ENCODE results near the gene DYSF.

DYSF gene

DNA sequence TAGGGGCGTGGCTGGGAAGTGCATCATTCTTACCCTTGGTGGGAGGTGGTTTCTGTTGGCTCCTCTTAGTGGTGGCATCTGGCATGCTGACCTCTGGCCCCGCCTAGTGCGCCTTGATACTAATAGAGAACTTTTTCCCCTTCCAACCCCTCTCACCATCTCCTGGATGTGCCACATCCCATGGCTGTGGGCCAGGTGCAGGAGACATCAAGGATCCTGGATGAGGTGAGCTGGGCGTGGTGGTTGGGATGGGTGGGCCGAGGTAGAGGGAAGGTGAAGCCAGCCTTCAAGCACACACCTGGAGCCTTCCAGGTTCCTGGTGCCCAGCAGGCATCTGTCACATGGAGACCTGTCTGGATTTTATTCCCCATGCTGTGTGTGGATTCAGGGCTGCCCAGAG lies 149.2 kb downstream of the DYSF start:
- DNase-seq (ENCODE audit: low read depth), result no peak

DNA sequence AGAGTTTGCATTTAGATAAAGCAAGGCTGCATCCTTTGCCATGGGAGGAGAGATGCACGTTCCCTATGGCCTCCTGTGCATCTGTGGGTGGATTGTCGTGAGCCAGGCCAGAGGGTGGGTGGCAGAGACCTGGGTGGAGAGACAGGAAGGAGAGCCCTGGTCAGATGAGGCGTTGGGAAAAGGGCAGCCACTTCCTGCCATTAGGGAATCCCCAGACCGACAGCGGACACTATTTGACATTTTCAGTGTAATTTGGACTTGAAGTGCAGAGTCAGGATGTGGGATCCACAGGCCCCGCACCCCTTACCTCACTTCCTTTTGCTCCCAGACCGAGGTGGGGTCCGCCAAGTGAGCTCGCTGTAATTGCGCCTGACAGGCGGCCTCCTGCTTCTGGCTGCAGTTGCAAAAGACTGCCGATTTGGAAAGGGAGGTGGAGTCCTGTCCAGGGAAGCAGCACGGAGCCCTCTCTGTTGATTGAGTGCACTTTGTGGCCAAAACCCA lies 150.0 kb downstream of the DYSF start:
- no peak for DNase-seq (ENCODE audit: low read depth)

DNA sequence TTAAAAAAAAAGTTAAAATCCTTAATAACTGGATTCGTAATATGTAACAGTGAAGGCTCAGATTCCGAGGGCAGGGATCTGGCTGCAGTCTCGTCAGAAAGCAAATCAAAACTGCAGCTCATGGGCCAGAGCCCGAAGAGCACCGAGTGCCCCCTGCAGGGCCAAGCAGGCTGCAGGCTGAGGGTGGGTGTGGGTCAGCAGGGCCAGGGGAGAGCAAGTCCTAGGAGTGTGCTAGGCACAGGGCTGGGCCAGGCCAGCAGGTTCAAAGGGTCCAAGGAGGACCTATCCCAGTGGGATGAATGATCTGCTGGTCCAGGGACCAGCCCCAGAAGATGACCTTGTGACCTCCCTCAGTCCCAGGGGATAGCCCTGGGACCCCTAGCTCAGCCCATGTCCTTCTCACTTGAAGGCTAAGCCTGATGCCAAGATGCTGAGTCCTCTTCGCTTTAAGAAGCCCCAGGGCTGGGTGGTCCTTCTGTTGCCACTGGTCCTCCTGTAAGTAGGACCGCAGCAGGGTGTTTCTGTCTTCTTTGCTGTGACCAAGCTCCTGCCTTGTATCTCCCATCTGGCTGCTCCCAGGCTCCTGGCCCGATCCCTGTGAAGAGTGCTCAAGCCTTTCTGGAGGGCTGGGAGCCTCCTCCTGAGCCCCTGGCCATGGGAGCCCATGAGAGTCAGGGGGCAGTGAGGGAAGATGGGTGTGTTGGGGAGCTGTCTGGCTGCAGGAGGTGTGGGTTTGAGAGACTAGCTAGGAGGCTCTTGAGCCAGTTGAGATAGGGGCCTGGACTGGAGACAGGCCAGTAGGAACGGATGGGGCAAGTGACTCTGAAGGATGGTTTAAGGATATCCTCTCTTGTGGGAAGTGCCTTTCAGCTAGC lies 150.7 kb downstream of the DYSF start:
- DNase-seq (ENCODE audit: low read depth), result no peak

DNA sequence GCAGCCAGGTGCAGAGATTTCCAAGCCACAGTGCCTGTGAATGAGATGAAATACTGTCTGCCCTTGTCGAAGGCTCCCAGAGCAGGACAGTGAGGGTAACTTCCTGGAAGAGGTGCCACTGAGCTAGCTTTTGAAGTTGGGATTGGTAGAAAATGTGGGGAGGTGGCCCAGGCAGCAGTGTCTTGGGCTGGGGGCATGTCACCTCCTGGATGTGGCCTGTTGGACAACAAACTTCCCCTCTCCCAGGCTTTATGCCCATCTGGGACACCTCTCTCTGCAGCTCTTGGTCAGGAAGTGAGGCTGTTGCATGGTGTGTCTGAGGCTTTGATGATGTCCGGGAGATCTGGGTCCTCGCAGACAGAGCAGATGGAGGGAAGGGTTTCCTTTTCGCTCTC lies 151.4 kb downstream of the DYSF start:
- no peak for DNase-seq (ENCODE audit: low read depth)

DNA sequence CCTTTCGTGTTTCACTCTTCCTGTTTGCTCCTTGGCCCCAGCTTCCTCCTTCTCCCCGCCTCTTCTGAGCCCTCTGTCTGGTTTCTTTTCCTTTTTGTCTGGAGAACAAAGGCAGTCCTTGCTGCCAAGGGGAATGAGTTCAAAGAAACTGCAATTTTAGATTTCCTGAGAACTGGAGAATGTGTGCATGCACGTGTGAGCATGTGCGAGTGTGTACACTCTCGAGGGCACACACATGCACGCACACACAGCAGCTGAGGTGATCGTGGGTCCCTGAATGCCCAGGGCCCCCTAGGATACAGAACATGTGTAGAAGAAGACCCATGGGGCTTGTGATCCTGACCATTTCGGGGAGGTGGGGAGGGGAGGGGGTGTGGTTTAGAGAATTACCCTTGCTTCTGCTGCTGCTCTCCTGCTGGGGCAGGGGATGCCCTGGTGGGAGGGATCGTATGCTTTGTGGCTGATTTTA lies 151.8 kb downstream of the DYSF start:
- DNase-seq (ENCODE audit: low read depth), result no peak

DNA sequence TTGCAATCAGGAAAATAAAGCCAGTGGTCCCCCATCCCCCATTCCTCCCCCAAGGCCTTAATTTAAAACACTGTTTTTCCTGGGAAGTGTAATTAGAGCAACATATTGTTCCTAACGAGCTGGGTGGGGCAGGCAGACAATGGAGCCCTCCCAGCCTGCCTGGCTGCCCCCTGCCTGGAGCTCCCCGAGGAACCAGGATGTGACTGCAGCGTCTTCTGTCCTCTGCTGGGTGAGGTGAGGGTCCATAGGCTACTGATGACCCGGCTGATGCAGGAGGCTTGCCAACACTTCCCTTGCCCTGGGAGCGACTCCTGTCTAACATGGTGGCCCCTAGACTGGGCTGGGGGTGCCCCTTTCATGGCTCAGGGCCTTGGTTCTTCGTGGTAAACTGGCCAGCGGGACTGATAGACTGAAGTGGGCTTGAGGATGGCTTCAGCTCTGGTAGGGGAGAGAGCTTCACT lies 152.4 kb downstream of the DYSF start:
- DNase-seq (ENCODE audit: low read depth), result no peak

DNA sequence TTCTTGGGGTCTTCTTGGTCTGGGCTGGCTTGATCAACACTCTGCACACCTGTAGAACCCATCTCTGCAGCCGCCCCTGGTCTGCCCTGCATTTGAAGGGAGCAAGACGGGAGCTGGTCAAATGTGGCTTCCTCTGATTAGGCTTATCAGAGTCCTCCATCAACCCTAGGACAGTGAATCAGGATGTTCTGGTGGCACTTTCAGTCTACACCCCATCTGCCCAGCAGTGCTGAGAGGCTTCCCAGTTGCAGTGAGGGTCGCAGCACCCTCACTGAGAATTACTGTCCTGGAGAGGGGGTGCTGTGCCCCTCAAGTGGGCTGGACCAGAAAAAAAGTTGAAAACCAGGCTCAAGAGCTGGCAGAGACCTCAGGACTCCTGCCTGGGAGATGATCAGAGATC lies 152.9 kb downstream of the DYSF start:
- DNase-seq (ENCODE audit: low read depth), result no peak

DNA sequence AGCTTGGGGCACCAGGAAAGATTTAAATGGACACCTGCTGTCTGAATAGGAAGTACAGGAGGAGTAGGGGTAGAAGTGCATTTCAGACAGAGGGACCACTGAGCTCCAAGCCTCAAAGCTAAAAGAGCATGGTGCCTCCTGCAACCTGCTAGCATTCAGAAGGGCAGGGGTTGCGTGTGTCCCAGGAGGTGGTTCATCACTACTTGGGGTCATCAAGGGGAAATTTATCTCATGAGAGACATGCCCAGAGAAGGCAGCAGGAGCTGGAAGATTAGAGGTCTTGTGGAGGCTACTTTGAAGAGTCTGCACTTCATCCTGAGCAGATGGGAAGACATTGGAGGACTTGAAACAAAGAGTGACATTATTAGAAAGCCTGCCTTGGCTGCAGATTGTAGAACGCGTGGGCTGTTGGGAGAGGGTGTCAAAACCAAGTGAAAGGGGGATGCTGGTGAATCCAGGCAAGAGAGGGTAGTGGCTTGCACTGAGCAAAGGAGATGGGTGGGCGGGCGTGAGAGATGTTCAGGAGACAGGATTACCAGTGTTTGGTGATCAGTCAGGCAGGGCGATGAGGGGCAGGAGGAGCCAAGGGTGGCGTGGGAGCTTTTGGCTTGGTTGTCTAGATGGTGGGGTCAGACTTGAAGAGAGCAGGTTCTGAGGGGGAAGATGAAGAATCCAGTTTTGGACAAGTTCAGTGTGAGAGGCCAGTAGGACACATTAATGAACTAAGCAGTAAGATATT lies 154.0 kb downstream of the DYSF start:
- DNase-seq (ENCODE audit: low read depth), result no peak

DNA sequence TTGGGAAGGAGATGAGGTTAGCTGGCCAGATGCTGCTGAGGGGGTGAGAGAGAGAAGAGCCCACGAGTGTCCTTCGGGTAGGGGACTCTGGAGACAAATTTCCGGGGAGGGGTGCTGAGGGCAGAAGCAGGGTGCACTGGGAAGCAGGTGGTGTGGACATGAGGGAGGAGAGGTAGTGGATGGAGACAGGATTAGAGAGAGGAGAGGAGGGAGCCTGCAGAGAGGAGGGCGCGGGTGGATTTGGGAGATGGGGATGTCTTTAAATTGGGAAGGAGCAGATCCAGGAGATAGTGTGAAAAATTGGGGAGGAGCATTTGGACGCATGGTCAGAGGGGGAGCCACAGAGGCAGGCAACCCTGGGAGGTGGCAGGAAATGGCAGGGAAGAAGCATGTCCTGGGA lies 154.7 kb downstream of the DYSF start:
- no peak for DNase-seq (ENCODE audit: low read depth)

DNA sequence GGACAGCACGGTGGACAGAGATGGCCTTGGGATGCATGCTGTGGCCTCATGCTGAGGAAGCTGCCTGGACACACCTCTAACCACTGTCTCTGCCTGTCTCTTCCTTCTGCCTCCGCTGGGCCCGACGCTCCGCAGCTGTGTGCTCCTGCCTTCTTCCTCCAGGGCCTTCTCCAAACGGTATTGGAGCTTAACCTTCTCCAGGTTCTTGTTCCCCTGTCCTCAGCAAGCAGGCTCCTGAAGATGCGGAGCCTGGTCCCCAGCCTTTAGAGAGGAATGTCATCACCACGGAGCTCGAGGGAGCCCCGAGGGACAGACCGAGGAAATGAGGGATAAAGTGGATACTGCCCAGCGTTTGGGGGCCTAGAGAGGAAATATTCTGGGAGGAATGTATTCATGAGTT lies 155.1 kb downstream of the DYSF start:
- DNase-seq (ENCODE audit: low read depth), result no peak

DNA sequence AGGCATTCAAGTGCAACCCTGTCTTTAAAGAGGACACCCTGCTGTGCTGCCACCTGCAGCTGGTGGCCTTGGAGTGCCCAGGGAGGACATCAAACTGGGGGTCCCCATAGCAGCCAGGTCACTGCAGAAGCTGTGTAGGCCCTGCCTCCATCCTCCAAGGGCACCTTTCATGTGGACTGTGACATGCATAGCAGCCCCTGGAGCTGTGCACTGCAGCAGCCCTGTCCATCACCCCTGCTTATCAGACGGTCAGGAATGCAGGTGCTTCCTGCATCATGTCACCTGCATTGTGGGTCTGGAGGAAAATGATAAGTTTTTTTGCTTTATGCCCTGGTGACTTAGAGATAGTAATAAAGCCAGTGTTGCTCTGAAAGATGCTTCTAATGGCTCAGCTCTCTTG lies 155.7 kb downstream of the DYSF start:
- no peak for DNase-seq (ENCODE audit: low read depth)

DNA sequence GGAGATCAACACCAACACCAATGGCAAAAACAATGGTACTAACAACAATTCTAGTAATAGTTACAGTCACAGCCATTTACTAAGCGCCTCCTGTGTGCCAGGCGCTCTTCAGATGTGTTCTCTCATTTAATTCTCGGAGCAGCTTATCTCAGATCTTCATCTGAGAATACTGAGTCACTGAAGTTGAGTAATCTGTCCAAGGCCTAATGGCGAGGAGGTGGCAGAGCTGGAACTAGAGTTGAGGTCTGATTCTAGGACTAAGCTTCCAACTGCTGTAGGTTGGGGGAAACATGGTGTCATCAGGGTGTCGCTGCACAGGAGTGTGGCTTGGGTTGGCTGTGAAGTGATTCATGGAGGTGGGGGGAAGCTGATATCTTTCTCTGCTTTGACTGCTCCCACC lies 156.1 kb downstream of the DYSF start:
- DNase-seq (ENCODE audit: low read depth), result no peak

DNA sequence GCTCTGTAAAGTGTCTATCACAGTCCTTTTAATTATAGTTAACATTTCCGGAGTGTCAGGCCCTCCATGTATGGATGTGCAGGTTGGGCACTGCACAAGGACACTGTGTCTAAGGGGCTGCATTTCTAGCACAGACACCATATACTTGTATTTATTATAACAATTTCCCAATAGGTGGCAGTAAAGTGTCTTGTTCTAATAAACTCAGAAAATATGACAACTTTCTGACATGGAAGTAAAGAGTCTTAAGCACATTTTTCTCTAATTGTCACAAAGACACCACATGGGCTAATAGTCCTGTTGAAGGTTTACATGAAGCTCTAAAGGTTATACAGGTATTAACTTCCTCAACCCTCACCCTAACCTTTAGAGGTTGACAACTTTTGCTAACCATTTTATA lies 156.6 kb downstream of the DYSF start:
- no peak for DNase-seq (ENCODE audit: low read depth)

DNA sequence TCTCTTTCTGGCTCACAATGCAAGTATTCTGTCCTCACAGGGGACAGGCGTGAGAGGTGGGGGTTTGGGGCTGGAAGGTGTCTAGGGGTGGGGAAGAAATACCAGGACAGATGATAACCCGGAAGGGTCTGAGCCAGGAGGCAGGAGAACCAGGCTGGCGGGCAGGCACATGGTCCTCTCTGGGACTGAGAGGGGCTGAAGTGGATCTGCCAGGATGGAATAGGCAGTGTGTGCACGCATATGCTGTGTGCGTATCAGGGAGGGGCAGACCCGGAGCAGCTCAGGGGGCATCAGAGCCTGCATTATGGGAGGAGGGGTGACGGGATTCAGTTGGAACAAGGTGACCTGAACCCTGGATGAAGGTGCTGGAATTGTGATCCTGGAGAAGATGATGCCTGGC lies 157.3 kb downstream of the DYSF start:
- DNase-seq (ENCODE audit: low read depth), result no peak

DNA sequence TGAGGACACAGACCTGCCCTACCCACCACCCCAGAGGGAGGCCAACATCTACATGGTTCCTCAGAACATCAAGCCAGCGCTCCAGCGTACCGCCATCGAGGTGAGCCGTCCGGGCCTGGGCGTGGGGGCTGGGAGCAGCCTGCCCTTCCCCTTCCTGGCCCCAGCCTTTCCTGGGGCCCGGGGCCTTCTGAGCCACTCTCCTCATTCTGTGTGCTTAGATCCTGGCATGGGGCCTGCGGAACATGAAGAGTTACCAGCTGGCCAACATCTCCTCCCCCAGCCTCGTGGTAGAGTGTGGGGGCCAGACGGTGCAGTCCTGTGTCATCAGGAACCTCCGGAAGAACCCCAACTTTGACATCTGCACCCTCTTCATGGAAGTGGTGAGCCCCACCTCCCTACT lies 157.9 kb downstream of the DYSF start:
- no peak for DNase-seq (ENCODE audit: low read depth)

DNA sequence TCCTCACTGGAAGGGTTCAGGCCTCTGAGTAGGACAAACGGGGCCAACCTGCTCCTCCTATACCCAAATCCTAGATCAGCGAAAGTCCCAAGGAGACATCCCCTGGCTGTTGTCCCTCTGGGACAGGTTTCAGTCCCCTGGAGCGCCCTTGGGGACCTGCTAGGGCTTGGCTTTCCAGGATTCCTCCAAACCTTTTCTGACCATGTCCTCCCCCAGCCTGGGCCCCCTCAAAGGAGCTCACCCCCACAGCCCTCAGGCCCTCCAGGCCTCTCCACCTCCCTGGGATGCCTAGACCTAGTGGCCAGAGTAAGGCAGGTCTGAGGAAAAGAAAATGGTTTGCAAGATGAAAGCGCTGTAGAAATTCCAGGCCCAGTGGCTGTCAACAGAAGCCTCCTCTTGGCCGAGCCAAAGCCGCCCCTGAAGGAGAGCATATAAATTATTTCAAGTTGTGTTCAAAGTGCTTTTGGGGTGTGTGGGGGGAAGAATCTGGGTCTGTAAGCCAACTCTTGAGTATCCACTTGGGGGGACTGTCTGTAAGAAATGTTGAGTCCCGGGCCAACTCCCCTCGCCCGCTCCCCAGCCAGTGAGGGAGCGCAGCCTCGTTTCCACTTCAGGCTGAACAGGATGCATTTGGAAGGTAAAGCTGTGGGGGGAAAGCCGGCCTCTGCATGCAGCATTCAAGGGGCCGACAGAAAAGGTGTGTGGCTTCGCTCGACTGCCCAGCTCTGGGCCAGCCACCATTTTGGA lies 158.6 kb downstream of the DYSF start:
- no peak for DNase-seq (ENCODE audit: low read depth)

DNA sequence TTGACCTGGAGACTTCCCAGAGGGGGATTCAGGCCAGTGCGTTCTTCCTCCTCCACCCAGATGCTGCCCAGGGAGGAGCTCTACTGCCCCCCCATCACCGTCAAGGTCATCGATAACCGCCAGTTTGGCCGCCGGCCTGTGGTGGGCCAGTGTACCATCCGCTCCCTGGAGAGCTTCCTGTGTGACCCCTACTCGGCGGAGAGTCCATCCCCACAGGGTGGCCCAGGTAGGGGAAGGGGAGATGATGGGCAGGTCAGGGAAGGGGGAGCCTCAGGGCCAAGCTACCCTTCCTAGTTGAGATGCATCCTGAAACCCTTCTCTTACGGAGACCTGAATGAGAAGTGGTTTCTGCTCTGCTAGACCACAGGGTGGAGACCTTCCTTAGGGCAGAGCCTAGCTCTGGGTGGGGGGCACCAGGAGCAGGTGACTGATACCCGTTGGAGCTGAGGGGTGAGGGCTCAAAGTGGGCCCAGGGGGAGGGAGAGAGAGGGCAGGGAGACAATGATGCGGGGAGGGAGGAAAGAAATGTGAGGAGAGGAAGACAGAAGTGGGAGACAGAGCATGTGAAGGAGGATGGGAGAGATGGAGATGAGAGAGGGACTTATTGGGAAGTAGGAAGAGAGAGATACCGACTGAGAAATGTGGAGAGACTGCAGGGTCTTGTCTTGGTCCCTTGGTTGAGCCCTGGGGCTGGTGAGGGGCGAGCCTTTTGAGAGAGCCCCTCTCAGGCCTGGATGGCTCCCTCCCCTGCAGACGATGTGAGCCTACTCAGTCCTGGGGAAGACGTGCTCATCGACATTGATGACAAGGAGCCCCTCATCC lies 159.4 kb downstream of the DYSF start:
- DNase-seq (ENCODE audit: low read depth), result no peak

DNA sequence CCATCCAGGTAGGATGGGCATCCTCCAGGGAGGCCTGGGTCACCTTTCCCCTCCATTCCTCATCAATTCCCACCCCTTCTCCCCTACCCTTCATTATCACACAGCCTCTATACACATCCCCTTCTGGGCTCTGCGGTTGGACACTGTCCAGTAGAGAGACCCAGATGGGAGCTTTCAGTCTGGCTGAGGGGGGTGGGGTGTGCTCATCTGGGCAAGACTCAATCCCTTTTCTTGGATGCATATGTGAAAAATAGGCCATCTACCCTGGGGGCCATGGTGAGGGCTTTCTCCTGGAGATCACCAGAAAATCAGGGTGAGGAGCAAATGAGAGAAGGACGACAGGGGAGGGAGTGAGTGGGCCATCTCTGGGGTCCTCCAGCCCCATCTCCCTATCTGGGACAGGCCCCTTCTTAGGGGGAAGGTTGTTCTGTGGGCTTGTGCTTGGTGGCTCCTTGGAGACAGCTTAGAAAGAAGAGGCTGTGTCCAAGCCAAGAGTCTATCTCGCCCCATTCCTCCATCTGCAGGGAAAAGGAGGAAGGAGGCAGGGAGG lies 160.1 kb downstream of the DYSF start:
- DNase-seq (ENCODE audit: low read depth), result no peak

DNA sequence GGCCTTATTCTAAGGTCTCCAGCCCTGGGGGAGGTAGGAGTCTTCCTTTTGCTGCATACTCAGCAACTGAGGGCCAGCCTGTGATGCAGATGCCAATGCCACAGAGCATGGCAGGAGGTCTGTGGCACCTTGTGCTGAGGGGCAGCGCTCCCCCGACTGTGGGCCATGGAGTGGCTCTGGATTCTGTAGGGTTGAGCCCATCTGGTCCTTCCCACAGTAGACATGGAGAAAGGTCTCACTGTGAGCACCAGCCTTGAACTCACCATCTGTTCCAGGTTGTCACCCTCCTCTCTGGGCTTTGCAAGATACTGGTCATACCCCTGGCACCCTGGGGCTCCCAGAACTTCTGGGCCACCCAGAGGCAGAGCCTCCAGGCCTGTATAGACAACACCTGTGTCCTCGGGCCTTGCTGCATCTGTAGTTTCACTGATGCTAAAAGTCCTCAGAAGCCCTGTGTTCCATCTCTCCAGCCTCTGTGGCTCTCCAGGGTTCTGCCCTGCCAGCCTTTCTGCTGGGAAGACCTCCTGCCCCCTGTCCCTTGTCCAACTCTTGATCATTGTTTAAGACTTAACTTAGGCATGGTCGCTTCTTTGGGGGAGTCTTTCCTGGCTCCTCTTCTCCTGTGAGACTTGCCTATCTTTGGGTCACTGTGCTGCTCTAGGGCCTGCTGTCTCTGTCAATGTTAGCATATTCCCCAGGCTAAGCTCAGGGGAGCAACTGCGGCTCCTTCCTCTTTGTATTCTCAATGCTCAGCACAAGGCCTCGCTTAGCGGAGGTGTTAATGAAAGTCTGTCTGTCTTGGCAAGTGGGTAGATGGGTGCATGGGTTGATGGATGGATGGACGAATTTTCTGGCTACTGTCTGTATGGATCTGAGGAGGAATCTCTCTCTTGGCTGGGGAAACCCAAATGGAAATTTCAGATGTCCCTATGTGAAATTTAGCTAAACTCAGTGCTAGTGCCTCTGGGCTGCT lies 160.9 kb downstream of the DYSF start:
- no peak for DNase-seq (ENCODE audit: low read depth)

Measured in T follicular helper cell (primary cell).